ENCODE data around the gene DBNDD1.
"Not testable (repeated sequence)": the region's sequence is repeated elsewhere in the genome, so short reads cannot be mapped to it uniquely, and the experiment has no call there.

Gene DBNDD1

GRCh38 chr16:90008708-90009145 is 10.5 kb downstream of the DBNDD1 start:
- TF ChIP-seq, protein P1, sequence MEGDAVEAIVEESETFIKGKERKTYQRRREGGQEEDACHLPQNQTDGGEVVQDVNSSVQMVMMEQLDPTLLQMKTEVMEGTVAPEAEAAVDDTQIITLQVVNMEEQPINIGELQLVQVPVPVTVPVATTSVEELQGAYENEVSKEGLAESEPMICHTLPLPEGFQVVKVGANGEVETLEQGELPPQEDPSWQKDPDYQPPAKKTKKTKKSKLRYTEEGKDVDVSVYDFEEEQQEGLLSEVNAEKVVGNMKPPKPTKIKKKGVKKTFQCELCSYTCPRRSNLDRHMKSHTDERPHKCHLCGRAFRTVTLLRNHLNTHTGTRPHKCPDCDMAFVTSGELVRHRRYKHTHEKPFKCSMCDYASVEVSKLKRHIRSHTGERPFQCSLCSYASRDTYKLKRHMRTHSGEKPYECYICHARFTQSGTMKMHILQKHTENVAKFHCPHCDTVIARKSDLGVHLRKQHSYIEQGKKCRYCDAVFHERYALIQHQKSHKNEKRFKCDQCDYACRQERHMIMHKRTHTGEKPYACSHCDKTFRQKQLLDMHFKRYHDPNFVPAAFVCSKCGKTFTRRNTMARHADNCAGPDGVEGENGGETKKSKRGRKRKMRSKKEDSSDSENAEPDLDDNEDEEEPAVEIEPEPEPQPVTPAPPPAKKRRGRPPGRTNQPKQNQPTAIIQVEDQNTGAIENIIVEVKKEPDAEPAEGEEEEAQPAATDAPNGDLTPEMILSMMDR (IDR thresholded peaks at IDR 0.05; ENCODE audit: low read depth, low read length, missing control alignments), result no peak
- H3K27ac ChIP-seq, result no peak overlapping the region
- H3K27me3 ChIP-seq (replicated peaks), result no peaks in the 10 kb centered on the region
- no peak for DNase-seq
- H3K36me3 ChIP-seq (replicated peaks), result no peaks in the 10 kb centered on the region
- in situ Hi-C loops (cut with HindIII; ENCODE audit: low pct_ligation_motif_present, low sequenced_read_pairs), result no loop called here
- no peak overlapping the region for H3K4me3 ChIP-seq (ENCODE audit: low read depth, low read length)

DNA sequence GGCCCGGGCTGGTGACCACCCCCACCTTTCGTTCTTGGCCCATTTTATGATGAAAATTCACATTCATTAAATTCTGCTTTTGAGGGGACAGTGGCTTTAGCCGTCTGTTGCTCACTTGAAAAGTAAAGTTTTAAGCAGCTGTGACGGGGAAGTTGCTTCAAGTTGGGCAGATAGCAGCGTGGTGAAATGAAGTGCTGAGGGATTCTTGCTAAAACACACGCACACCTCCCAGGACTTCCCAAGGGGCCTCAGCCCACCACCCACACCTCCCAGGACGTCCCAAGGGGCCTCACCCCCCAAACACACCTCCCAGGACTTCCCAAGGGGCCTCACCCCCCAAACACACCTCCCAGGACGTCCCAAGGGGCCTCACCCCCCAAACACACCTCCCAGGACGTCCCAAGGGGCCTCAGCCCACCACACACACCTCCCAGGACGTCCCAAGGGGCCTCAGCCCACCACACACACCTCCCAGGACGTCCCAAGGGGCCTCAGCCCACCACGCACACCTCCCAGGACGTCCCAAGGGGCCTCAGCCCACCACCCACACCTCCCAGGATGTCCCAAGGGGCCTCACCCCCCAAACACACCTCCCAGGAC is 11.5 kb downstream of the DBNDD1 start:
- not testable (repeated sequence) for H3K4me3 ChIP-seq (ENCODE audit: low read depth, low read length); H3K36me3 ChIP-seq (replicated peaks)

DNA sequence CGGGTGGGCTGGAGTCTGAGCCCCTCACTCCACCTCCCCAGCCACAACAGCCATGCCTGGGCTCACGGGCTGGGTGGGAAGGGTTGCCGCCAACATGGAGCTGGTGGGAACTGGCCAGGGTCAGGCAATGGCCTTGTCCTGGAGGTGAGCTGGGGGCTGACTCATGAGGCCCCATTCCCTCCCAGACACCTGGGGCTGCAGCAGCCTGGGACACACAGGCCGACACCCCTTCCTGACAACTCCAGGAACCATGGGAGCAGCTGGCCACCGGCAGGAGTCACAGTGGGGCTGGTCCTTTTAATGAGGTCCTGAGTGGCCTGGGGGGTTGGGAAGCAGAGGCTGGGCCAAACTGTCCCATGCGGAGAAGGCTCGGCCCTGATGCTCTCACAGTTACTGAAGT is 12.2 kb downstream of the DBNDD1 start:
- in situ Hi-C loops (cut with HindIII; ENCODE audit: low pct_ligation_motif_present, low sequenced_read_pairs), result no loop called here
- Histone ChIP-seq H3K27me3 (replicated peaks) (no peaks in the 10 kb centered on the region), H3K27ac (no peak overlapping the region), H3K4me3 (ENCODE audit: low read depth, low read length) (no peak overlapping the region), H3K36me3 (replicated peaks) (no peaks in the 10 kb centered on the region)
- TF ChIP-seq, protein P1 (IDR thresholded peaks at IDR 0.05; ENCODE audit: low read depth, low read length, missing control alignments), result no peak
- no peak for DNase-seq

More for the DNA sequence above, 11.5 kb downstream of the DBNDD1 start:
- DNase-seq; in situ Hi-C loops (cut with HindIII; ENCODE audit: low pct_ligation_motif_present, low sequenced_read_pairs); H3K27ac ChIP-seq; H3K27me3 ChIP-seq (replicated peaks): not testable (repeated sequence)

GRCh38 chr16:90005956-90006663 is 13.1 kb downstream of the DBNDD1 start:
- Histone ChIP-seq H3K4me3 (ENCODE audit: low read depth, low read length) (no peak overlapping the region), H3K27me3 (replicated peaks) (no peaks in the 10 kb centered on the region), H3K27ac (no peak overlapping the region), H3K36me3 (replicated peaks) (no peaks in the 10 kb centered on the region)
- in situ Hi-C loops (cut with HindIII; ENCODE audit: low pct_ligation_motif_present, low sequenced_read_pairs), result no loop called here
- DNase-seq, result no peak
- TF ChIP-seq, protein P1 (IDR thresholded peaks at IDR 0.05; ENCODE audit: low read depth, low read length, missing control alignments), result no peak

GRCh38 chr16:90004577-90004976 is 14.7 kb downstream of the DBNDD1 start:
- in situ Hi-C loops (cut with HindIII; ENCODE audit: low pct_ligation_motif_present, low sequenced_read_pairs), result no loop called here
- DNase-seq, result no peak
- TF ChIP-seq, protein P1 (IDR thresholded peaks at IDR 0.05; ENCODE audit: low read depth, low read length, missing control alignments), result no peak
- no peaks in the 10 kb centered on the region for H3K36me3 ChIP-seq (replicated peaks)
- no peak overlapping the region for H3K4me3 ChIP-seq (ENCODE audit: low read depth, low read length)
- no peaks in the 10 kb centered on the region for H3K27me3 ChIP-seq (replicated peaks)
- no peak overlapping the region for H3K27ac ChIP-seq

DNA sequence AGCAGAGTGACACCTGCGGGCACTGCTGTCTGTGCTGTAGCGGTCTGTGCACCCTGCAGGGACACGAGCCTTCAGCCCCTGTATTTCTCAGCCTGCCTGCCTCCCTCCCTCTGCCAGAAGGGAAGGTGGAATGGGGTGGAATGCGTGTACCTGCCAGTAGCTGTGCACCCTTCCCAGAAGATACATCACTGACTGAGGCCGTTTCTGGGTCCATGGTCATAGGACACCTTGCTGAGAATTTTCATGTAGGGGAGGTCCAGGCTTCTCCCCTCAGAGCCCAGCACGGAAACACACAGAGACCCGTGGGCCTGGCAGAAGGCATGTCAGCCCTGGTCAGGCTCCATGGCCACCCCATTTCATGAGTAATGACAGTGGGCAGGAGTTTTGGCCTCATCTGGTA is 16.5 kb downstream of the DBNDD1 start:
- Histone ChIP-seq H3K27ac (no peak overlapping the region), H3K27me3 (replicated peaks) (no peaks in the 10 kb centered on the region), H3K36me3 (replicated peaks) (peaks cover 3% of the 10 kb centered on the region), H3K4me3 (ENCODE audit: low read depth, low read length) (no peak overlapping the region)
- DNase-seq, result no peak
- in situ Hi-C loops (cut with HindIII; ENCODE audit: low pct_ligation_motif_present, low sequenced_read_pairs), result no loop called here
- TF ChIP-seq, protein P1 (IDR thresholded peaks at IDR 0.05; ENCODE audit: low read depth, low read length, missing control alignments), result no peak
